ENCODE results near the gene KNDC1. TPM values are rescaled to one million over a fixed set of nuclear protein-coding genes. Genes with fewer than 3 reads are reported as not detected.
A peak's percentile ranks its signal among the peaks of the same experiment; 100 is the strongest.

The KNDC1 gene
- total RNA-seq, 6 experiments from 2014 or later = 0.54 to 11.6 (median 8.2) TPM

GRCh38 chr10:133274751-133275683 lies 115.0 kb downstream of the KNDC1 start:
- Histone ChIP-seq H3K4me1 (peaks cover 0 to 23% (median 8%) of the 10 kb centered on the region in 4 donors), H3K9me3 (no peaks in the 10 kb centered on the region), H3K27ac (peak overlapping the region; percentile 31 to 59 (median 51)), H3K36me3 (peaks cover 0 to 10% (median 0%) of the 10 kb centered on the region in 4 donors), H3K27me3 (no peaks in the 10 kb centered on the region), H3K4me3 (peak overlapping the region in 2 of 3 donors; percentile 12 to 29)
- TF ChIP-seq POLR2A (IDR thresholded peaks at IDR 0.05) = no peak
- no peak for TF ChIP-seq CTCF (IDR thresholded peaks at IDR 0.05)
- ATAC-seq = no peak
- WGBS (ENCODE audit: insufficient coverage, low coverage, low lambda C conversion rate, missing lambda C conversion rate) = 19% methylated on average over 3 of the region's 26 CpGs
- intact Hi-C loops (cut with DNase I) = no loop called here
- DNase-seq = peak in 2 of 3 donors; percentile 52 to 56

GRCh38 chr10:133275684-133276092 lies 115.7 kb downstream of the KNDC1 start:
- DNase-seq (peak in 1 of 3 donors; percentile 24), ATAC-seq (no peak)
- Histone ChIP-seq H3K36me3 (peaks cover 0 to 11% (median 0%) of the 10 kb centered on the region in 4 donors), H3K9me3 (no peaks in the 10 kb centered on the region), H3K4me1 (peaks cover 0 to 23% (median 8%) of the 10 kb centered on the region in 4 donors), H3K4me3 (peak overlapping the region in 2 of 3 donors; percentile 12 to 29), H3K27ac (peak overlapping the region; percentile 31 to 59 (median 51)), H3K27me3 (no peaks in the 10 kb centered on the region)
- intact Hi-C loops (cut with DNase I) = no loop called here
- no peak for TF ChIP-seq POLR2A (IDR thresholded peaks at IDR 0.05)
- WGBS (ENCODE audit: insufficient coverage, low coverage, low lambda C conversion rate, missing lambda C conversion rate) = no CpG with 5 or more reads among the region's 12 CpGs

MicroRNA genes within 50 kb of the gene (microRNA counts, 767-probe panel; counts per million panel counts)
- 237 counts per million for microRNA hsa-miR-202-3p

Small RNA genes within 50 kb of the gene (microRNA-seq; reads per million reads assigned to microRNA genes)
- 0.29 to 0.64 reads per million in 2 donors for gene MIR202

Other genes starting within 250 kb of the KNDC1 start
- under 1 TPM; 0.16 to 0.67 (median 0.32) TPM for gene CFAP46, start 217.6 kb upstream of the KNDC1 start, total RNA-seq
- under 1 TPM in 5 of 6 experiments, not detected in 1; 0.10 to 0.46 (median 0.16) TPM for gene ADGRA1, start 72.3 kb upstream of the KNDC1 start, total RNA-seq
- not detected for gene UTF1, start 70.0 kb downstream of the KNDC1 start, total RNA-seq
- under 1 TPM; 0.09 to 0.38 (median 0.19) TPM for gene VENTX, start 77.6 kb downstream of the KNDC1 start, total RNA-seq
- gene ADAM8, start 116.6 kb downstream of the KNDC1 start, total RNA-seq = 1 to 10 TPM; 2.6 to 8.8 (median 5.2) TPM
- 10 to 100 TPM; 19.6 to 30.0 (median 25.6) TPM for gene TUBGCP2, start 148.7 kb downstream of the KNDC1 start, total RNA-seq
- gene ZNF511, start 148.7 kb downstream of the KNDC1 start, total RNA-seq = 10 to 100 TPM; 17.4 to 30.2 (median 25.9) TPM
- not detected for gene CALY, start 176.7 kb downstream of the KNDC1 start, total RNA-seq
- gene PRAP1, start 187.2 kb downstream of the KNDC1 start, total RNA-seq = 100 to 1,000 TPM; 177 to 522 (median 298) TPM
- gene FUOM, start 197.8 kb downstream of the KNDC1 start, total RNA-seq = 100 to 1,000 TPM in 4 of 6 experiments, 10 to 100 TPM in 2; 76.1 to 158 (median 124) TPM
- 100 to 1,000 TPM; 293 to 780 (median 436) TPM for gene ECHS1, start 213.1 kb downstream of the KNDC1 start, total RNA-seq
- gene PAOX, start 219.0 kb downstream of the KNDC1 start, total RNA-seq = 10 to 100 TPM in 4 of 6 experiments, 1 to 10 TPM in 2; 9.4 to 15.9 (median 11.9) TPM
- gene MTG1, start 233.9 kb downstream of the KNDC1 start, total RNA-seq = 10 to 100 TPM; 25.1 to 45.7 (median 34.5) TPM

All from right lobe of liver (tissue), 6 donors.